ENCODE data around the gene SLC27A1.

The SLC27A1 gene

GRCh38 chr19:17487284-17488121 lies 17.2 kb downstream of the SLC27A1 start:
- POLR2A ChIA-PET = interaction anchor here (0.6 kb wide), 1 partner anchor 11 kb away, joined by 3 read pairs; no protein-coding TSS in a partner anchor

GRCh38 chr19:17488593-17489391 lies 18.5 kb downstream of the SLC27A1 start:
- no peak for DNase-seq (ENCODE audit: low read depth, low spot score)
- POLR2A ChIA-PET = interaction anchor here (0.6 kb wide), 1 partner anchor 10 kb away, joined by 3 read pairs; no protein-coding TSS in a partner anchor
- TF ChIP-seq, protein P1, sequence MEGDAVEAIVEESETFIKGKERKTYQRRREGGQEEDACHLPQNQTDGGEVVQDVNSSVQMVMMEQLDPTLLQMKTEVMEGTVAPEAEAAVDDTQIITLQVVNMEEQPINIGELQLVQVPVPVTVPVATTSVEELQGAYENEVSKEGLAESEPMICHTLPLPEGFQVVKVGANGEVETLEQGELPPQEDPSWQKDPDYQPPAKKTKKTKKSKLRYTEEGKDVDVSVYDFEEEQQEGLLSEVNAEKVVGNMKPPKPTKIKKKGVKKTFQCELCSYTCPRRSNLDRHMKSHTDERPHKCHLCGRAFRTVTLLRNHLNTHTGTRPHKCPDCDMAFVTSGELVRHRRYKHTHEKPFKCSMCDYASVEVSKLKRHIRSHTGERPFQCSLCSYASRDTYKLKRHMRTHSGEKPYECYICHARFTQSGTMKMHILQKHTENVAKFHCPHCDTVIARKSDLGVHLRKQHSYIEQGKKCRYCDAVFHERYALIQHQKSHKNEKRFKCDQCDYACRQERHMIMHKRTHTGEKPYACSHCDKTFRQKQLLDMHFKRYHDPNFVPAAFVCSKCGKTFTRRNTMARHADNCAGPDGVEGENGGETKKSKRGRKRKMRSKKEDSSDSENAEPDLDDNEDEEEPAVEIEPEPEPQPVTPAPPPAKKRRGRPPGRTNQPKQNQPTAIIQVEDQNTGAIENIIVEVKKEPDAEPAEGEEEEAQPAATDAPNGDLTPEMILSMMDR (IDR thresholded peaks at IDR 0.05; ENCODE audit: insufficient read depth, low read length, missing control alignments) = no peak
- CTCF ChIA-PET = interaction anchor here (1.4 kb wide), 1 partner anchor 18 kb away, joined by 3 read pairs; the partner anchor contains the start of gene SLC27A1
- H3K4me3 ChIP-seq (ENCODE audit: low read depth, low read length) = no peak overlapping the region

More at GRCh38 chr19:17487284-17488121, 17.2 kb downstream of the SLC27A1 start:
- no peak overlapping the region for H3K4me3 ChIP-seq (ENCODE audit: low read depth, low read length)
- TF ChIP-seq, protein P1 (IDR thresholded peaks at IDR 0.05; ENCODE audit: insufficient read depth, low read length, missing control alignments) = no peak
- DNase-seq (ENCODE audit: low read depth, low spot score) = no peak
- CTCF ChIA-PET = interaction anchor here (3.7 kb wide), 1 partner anchor 9 kb away, joined by 13 read pairs; no protein-coding TSS in a partner anchor

- POLR2A ChIA-PET = no interaction called here
- no peak for DNase-seq (ENCODE audit: low read depth, low spot score)
- no peak overlapping the region for H3K4me3 ChIP-seq (ENCODE audit: low read depth, low read length)
- TF ChIP-seq, protein P1 (IDR thresholded peaks at IDR 0.05; ENCODE audit: insufficient read depth, low read length, missing control alignments) = no peak
- CTCF ChIA-PET = interaction anchor here (0.9 to 1.4 kb wide), 2 partner anchors 19 to 84 kb away, joined by 3 read pairs; partner anchors contain the start of gene SLC27A1
These were observed 19.2 kb downstream of the SLC27A1 start for GRCh38 chr19:17489392-17490030.

GRCh38 chr19:17490411-17490810 lies 20.1 kb downstream of the SLC27A1 start:
- no peak overlapping the region for H3K4me3 ChIP-seq (ENCODE audit: low read depth, low read length)
- no peak for DNase-seq (ENCODE audit: low read depth, low spot score)
- ChIA-PET CTCF (interaction anchor here (1.4 kb wide), 1 partner anchor 20 kb away, joined by 3 read pairs; the partner anchor contains the start of gene SLC27A1), POLR2A (no interaction called here)
- TF ChIP-seq, protein P1 (IDR thresholded peaks at IDR 0.05; ENCODE audit: insufficient read depth, low read length, missing control alignments) = no peak

- no peak overlapping the region for H3K4me3 ChIP-seq (ENCODE audit: low read depth, low read length)
- CTCF ChIA-PET = interaction anchor here (1.0 to 1.2 kb wide), 2 partner anchors 10 to 24 kb away, joined by 3 to 4 read pairs; no protein-coding TSS in a partner anchor
- no peak for DNase-seq (ENCODE audit: low read depth, low spot score)
- TF ChIP-seq, protein P1 (IDR thresholded peaks at IDR 0.05; ENCODE audit: insufficient read depth, low read length, missing control alignments) = no peak
- POLR2A ChIA-PET = no interaction called here
These were observed 21.0 kb downstream of the SLC27A1 start for GRCh38 chr19:17491287-17491686.
